Measurements from ENCODE around the gene LMLN. TPM values are rescaled to one million over a fixed set of nuclear protein-coding genes. Genes with fewer than 3 reads are reported as not detected.
"Not testable (repeated sequence)": the region's sequence is repeated elsewhere in the genome, so short reads cannot be mapped to it uniquely, and the experiment has no call there.

The LMLN gene
- total RNA-seq, 2 donors from 2014 or later = 2.6 to 4.2 TPM

- H3K4me3 Mint-ChIP-seq = peak overlapping the region; percentile 20
Observed at GRCh38 chr3:198082226-198082625, 122.2 kb downstream of the LMLN start.

GRCh38 chr3:198088421-198088955, 128.5 kb downstream of the LMLN start:
- Mint-ChIP-seq H3K4me1 (ENCODE audit: low read depth in 2 of 2) (no peaks in the 10 kb centered on the region), H3K27ac (no peak overlapping the region), H3K4me3 (no peak overlapping the region), H3K36me3 (peaks cover 9% of the 10 kb centered on the region), H3K9me3 (peaks cover 2% of the 10 kb centered on the region), H3K27me3 (peaks cover 39 to 73% of the 10 kb centered on the region in 2 donors)
- ATAC-seq (no peak), DNase-seq (ENCODE audit: low spot score) (no peak)

More at GRCh38 chr3:198082226-198082625, 122.2 kb downstream of the LMLN start:
- H3K36me3 Mint-ChIP-seq; ATAC-seq; H3K9me3 Mint-ChIP-seq; H3K27ac Mint-ChIP-seq; DNase-seq (ENCODE audit: low spot score); H3K4me1 Mint-ChIP-seq (ENCODE audit: low read depth in 2 of 2): not testable (repeated sequence)
- H3K27me3 Mint-ChIP-seq = peaks cover 32 to 54% of the 10 kb centered on the region in 2 donors

- peaks cover 15% of the 10 kb centered on the region for H3K36me3 Mint-ChIP-seq
- H3K4me1 Mint-ChIP-seq (ENCODE audit: low read depth in 2 of 2) = no peaks in the 10 kb centered on the region
- no peak for DNase-seq (ENCODE audit: low spot score)
- H3K27me3 Mint-ChIP-seq = peaks cover 36 to 68% of the 10 kb centered on the region in 2 donors
- H3K4me3 Mint-ChIP-seq = no peak overlapping the region
- ATAC-seq = no peak
- H3K9me3 Mint-ChIP-seq = peaks cover 3% of the 10 kb centered on the region
- H3K27ac Mint-ChIP-seq = no peak overlapping the region
Observed at GRCh38 chr3:198090795-198091332, 130.8 kb downstream of the LMLN start.

GRCh38 chr3:198092276-198092675, 132.3 kb downstream of the LMLN start:
- H3K27ac Mint-ChIP-seq = no peak overlapping the region
- H3K9me3 Mint-ChIP-seq = peaks cover 5% of the 10 kb centered on the region
- ATAC-seq (no peak), DNase-seq (ENCODE audit: low spot score) (no peak)
- no peaks in the 10 kb centered on the region for H3K4me1 Mint-ChIP-seq (ENCODE audit: low read depth in 2 of 2)
- H3K36me3 Mint-ChIP-seq = peaks cover 21% of the 10 kb centered on the region
- H3K27me3 Mint-ChIP-seq = peaks cover 32 to 54% of the 10 kb centered on the region in 2 donors
- H3K4me3 Mint-ChIP-seq = no peak overlapping the region

GRCh38 chr3:198093112-198093679, 133.2 kb downstream of the LMLN start:
- no peaks in the 10 kb centered on the region for H3K4me1 Mint-ChIP-seq (ENCODE audit: low read depth in 2 of 2)
- peaks cover 27 to 47% of the 10 kb centered on the region in 2 donors for H3K27me3 Mint-ChIP-seq
- no peak overlapping the region for H3K27ac Mint-ChIP-seq
- ATAC-seq = no peak
- peaks cover 5% of the 10 kb centered on the region for H3K9me3 Mint-ChIP-seq
- peaks cover 21% of the 10 kb centered on the region for H3K36me3 Mint-ChIP-seq
- H3K4me3 Mint-ChIP-seq = no peak overlapping the region
- DNase-seq (ENCODE audit: low spot score) = no peak

Other genes with a start within 250 kb of the LMLN start
- 10 to 100 TPM; 42.7 to 59.7 TPM for gene RUBCN, start 223.3 kb upstream of the LMLN start, total RNA-seq
- 10 to 100 TPM; 36.0 to 66.1 TPM for gene FYTTD1, start 210.3 kb upstream of the LMLN start, total RNA-seq
- 10 to 100 TPM; 67.3 to 74.7 TPM for gene LRCH3, start 169.0 kb upstream of the LMLN start, total RNA-seq
- gene RPL35A, start 10.0 kb upstream of the LMLN start, total RNA-seq = 100 to 1,000 TPM; 683 to 726 TPM